Colonic mucosa (tissue), 4 donors: ENCODE measurements around the gene FIGNL1. TPM values are rescaled to one million over a fixed set of nuclear protein-coding genes. Genes with fewer than 3 reads are reported as not detected.

Experiments
- DNase-seq: peaks from one replicate; pipeline ENCODE4 v3.0.0-alpha.2; 2020
- H3K27ac ChIP-seq: fragments of 200-600 bp; one replicate; pipeline ENCODE4 v1.8.0; 2021
- H3K27me3 ChIP-seq: fragments of 200-600 bp; one replicate; pipeline ENCODE4 v1.8.0; 2021
- H3K36me3 ChIP-seq: fragments of 200-600 bp; one replicate; pipeline ENCODE4 v1.8.0; 2021
- H3K4me1 ChIP-seq: fragments of 200-600 bp; one replicate; pipeline ENCODE4 v1.8.0; 2021; ENCODE audit warnings: mild to moderate bottlenecking
- H3K4me3 ChIP-seq: fragments of 200-600 bp; one replicate; pipeline ENCODE4 v1.8.0; 2021
- H3K9ac ChIP-seq, 2 donors: one replicate each; pipeline ENCODE4 v1.7.0; 2013; ENCODE audit warnings: control low read depth in 2 of 2, low read depth in 2 of 2, low read length in 2 of 2
- H3K9me3 ChIP-seq: fragments of 200-600 bp; one replicate; pipeline ENCODE4 v1.8.0; 2021
- CTCF ChIP-seq: fragments of 200-600 bp; IDR thresholded peaks from one replicate; pipeline ENCODE4 v1.8.0; 2022; ENCODE audit warnings: antibody characterized with exemption, mild to moderate bottlenecking
- intact Hi-C: fragments of 100-400 bp; cut with DNase I; formaldehyde crosslinking; loops from one replicate; pipeline ENCODE4 v1.14.1; 2022
- total RNA-seq, 2 donors: library from RNA; stranded (reverse); fragmentation: NEBNext Ultra II Directional in 1 of 2; extraction: Animal tissue kit (Norgen Biotek cat#: 25700) in 1 of 2; gene quantifications; one replicate each; pipeline ENCODE4 v1.2.1, GENCODE V29; 2021
- donor health status: healthy.
- donor health status: DM: no; HTN: no; CAD: no.
- donor health status: DM: no; HTN: no; CAD: no.

The FIGNL1 gene
- total RNA-seq, 2 donors from 2014 or later, result 6.1 to 19.0 TPM

GRCh38 chr7:50455658-50456057, 5.5 kb upstream of the FIGNL1 start:
- intact Hi-C loops, result no loop called here
- TF ChIP-seq CTCF, result no peak

GRCh38 chr7:50454968-50455367, 4.8 kb upstream of the FIGNL1 start:
- Histone ChIP-seq H3K9me3 (no peaks in the 10 kb centered on the region), H3K36me3 (no peaks in the 10 kb centered on the region), H3K27ac (no peak overlapping the region), H3K4me1 (no peaks in the 10 kb centered on the region), H3K9ac (no peak overlapping the region), H3K4me3 (no peak overlapping the region), H3K27me3 (no peaks in the 10 kb centered on the region)
- DNase-seq, result peak; percentile 32
- TF ChIP-seq CTCF, result no peak
- intact Hi-C loops, result no loop called here

More at GRCh38 chr7:50455658-50456057, 5.5 kb upstream of the FIGNL1 start:
- no peaks in the 10 kb centered on the region for H3K27me3 ChIP-seq
- H3K36me3 ChIP-seq, result no peaks in the 10 kb centered on the region
- H3K9me3 ChIP-seq, result no peaks in the 10 kb centered on the region
- no peaks in the 10 kb centered on the region for H3K4me1 ChIP-seq
- no peak overlapping the region for H3K4me3 ChIP-seq
- no peak for DNase-seq
- H3K9ac ChIP-seq, result no peak overlapping the region
- no peak overlapping the region for H3K27ac ChIP-seq

- Histone ChIP-seq H3K4me1 (peaks cover 8% of the 10 kb centered on the region), H3K27ac (peak overlapping the region; percentile 30), H3K27me3 (no peaks in the 10 kb centered on the region), H3K9me3 (no peaks in the 10 kb centered on the region), H3K4me3 (peak overlapping the region; percentile 89), H3K9ac (peak overlapping the region; percentile 63 to 70), H3K36me3 (no peaks in the 10 kb centered on the region)
- TF ChIP-seq CTCF, result no peak
- intact Hi-C loops, result no loop called here
- no peak for DNase-seq
Observed at GRCh38 chr7:50450590-50451032, 461 bp upstream of the FIGNL1 start.

GRCh38 chr7:50449501-50449880, 659 bp downstream of the FIGNL1 start:
- intact Hi-C loops, result no loop called here
- Histone ChIP-seq H3K27ac (no peak overlapping the region), H3K4me3 (peak overlapping the region; percentile 89)

GRCh38 chr7:50448823-50449222, 1.3 kb downstream of the FIGNL1 start:
- Histone ChIP-seq H3K27ac (no peak overlapping the region), H3K4me3 (no peak overlapping the region), H3K36me3 (no peaks in the 10 kb centered on the region), H3K9ac (no peak overlapping the region), H3K9me3 (no peaks in the 10 kb centered on the region), H3K4me1 (peaks cover 8% of the 10 kb centered on the region), H3K27me3 (no peaks in the 10 kb centered on the region)
- intact Hi-C loops, result no loop called here
- no peak for DNase-seq
- TF ChIP-seq CTCF, result no peak

More at GRCh38 chr7:50449501-50449880, 659 bp downstream of the FIGNL1 start:
- no peak for DNase-seq
- no peaks in the 10 kb centered on the region for H3K27me3 ChIP-seq
- peak overlapping the region; percentile 30 to 63 for H3K9ac ChIP-seq
- H3K36me3 ChIP-seq, result no peaks in the 10 kb centered on the region
- peaks cover 8% of the 10 kb centered on the region for H3K4me1 ChIP-seq
- H3K9me3 ChIP-seq, result no peaks in the 10 kb centered on the region
- TF ChIP-seq CTCF, result no peak
